Vagina (tissue), 2 donors: ENCODE measurements around the gene PARP2. TPM values are rescaled to one million over a fixed set of nuclear protein-coding genes. Genes with fewer than 3 reads are reported as not detected.

ENCODE experiments used
- DNase-seq, 2 donors: peaks; one replicate each; pipeline ENCODE4 v3.0.0-alpha.2; 2017; ENCODE audit errors: extremely low spot score in 2 of 2
- H3K27ac ChIP-seq: fragments of 200-600 bp; sonication (generic); one replicate; pipeline ENCODE4 v1.5.1; 2019
- H3K27me3 ChIP-seq: fragments of 200-600 bp; sonication (generic); one replicate; pipeline ENCODE4 v1.5.1; 2019
- H3K36me3 ChIP-seq, 2 donors: fragments of 200-600 bp; sonication (generic); one replicate each; pipeline ENCODE4 v1.5.1; 2017 to 2019
- H3K4me1 ChIP-seq: fragments of 200-600 bp; sonication (generic); one replicate; pipeline ENCODE4 v1.5.1; 2019
- H3K4me3 ChIP-seq, 2 donors: fragments of 200-600 bp; sonication (generic); 1 replicate in 1 of 2; 2 replicates in 1 of 2; pipeline ENCODE4 v1.5.1; 2016 to 2019
- H3K9me3 ChIP-seq: fragments of 200-600 bp; sonication (generic); one replicate; pipeline ENCODE4 v1.5.1; 2019
- CTCF ChIP-seq, 3 experiments: fragments of 450-650 bp in 2 of 3; fragments of 200-600 bp in 1 of 3; sonication (generic) in 1 of 3; IDR thresholded peaks; one replicate each; pipeline ENCODE4 v1.5.1; 2017 to 2019; ENCODE audit warnings: antibody characterized with exemption in 3 of 3, mild to moderate bottlenecking in 2 of 3, moderate library complexity in 2 of 3
- POLR2A ChIP-seq, 2 donors: fragments of 450-650 bp; IDR thresholded peaks; one replicate each; pipeline ENCODE4 v1.6.1; 2017; ENCODE audit warnings: antibody characterized with exemption in 2 of 2, mild to moderate bottlenecking in 2 of 2, moderate library complexity in 2 of 2
- POLR2AphosphoS5 ChIP-seq, 2 donors: sonication (generic); formaldehyde crosslinking; IDR thresholded peaks; one replicate each; pipeline ENCODE4 v1.9.0; 2017; ENCODE audit warnings: antibody characterized with exemption in 2 of 2, mild to moderate bottlenecking in 2 of 2, low read depth in 1 of 2; ENCODE audit not compliant: insufficient read depth in 1 of 2
- intact Hi-C: fragments of 100-400 bp; cut with DNase I; formaldehyde crosslinking; loops from one replicate; pipeline ENCODE4 v1.15.1; 2023
- total RNA-seq: library from RNA; depleted of rRNA; stranded (reverse); fragments of >200 nt; gene quantifications from one replicate; pipeline ENCODE4 v1.2.3, GENCODE V29; 2016

Gene PARP2
- 5.9 TPM for total RNA-seq

GRCh38 chr14:20343092-20343861 is at the start of gene PARP2:
PARP2 (plus strand) TSS chr14:20343635; CDS start chr14:20343642, 7 bp downstream.
- Histone ChIP-seq H3K9me3 (no peaks in the 10 kb centered on the region), H3K4me3 (peak within 1 kb of the TSS; percentile 66 to 86), H3K27me3 (no peaks in the 10 kb centered on the region), H3K36me3 (peaks cover 0 to 11% of the 10 kb centered on the region in 2 donors), H3K27ac (peak within 1 kb of the TSS; percentile 96), H3K4me1 (peaks cover 6% of the 10 kb centered on the region)
- intact Hi-C loops = loop anchor here (5.0 kb wide), 4 partner anchors 69 to 339 kb away; partner anchors contain the start of genes PIP4P1, RNASE4 and TEP1
- DNase-seq = peak; percentile 98 to 99
- TF ChIP-seq POLR2AphosphoS5 (IDR thresholded peaks at IDR 0.05; ENCODE audit: insufficient read depth in 1 of 2, low read depth in 1 of 2) (peak; percentile 97 to 99), POLR2A (IDR thresholded peaks at IDR 0.05) (peak in 1 of 2 donors; percentile 90), CTCF (IDR thresholded peaks at IDR 0.05) (no peak)

GRCh38 chr14:20294636-20295035 is 48.8 kb upstream of the PARP2 start:
- no peaks in the 10 kb centered on the region for H3K27me3 ChIP-seq
- no peak for TF ChIP-seq POLR2AphosphoS5 (IDR thresholded peaks at IDR 0.05; ENCODE audit: insufficient read depth in 1 of 2, low read depth in 1 of 2)
- no peak for TF ChIP-seq CTCF (IDR thresholded peaks at IDR 0.05)
- TF ChIP-seq POLR2A (IDR thresholded peaks at IDR 0.05) = no peak
- H3K4me1 ChIP-seq = no peaks in the 10 kb centered on the region
- intact Hi-C loops = no loop called here
- H3K9me3 ChIP-seq = no peaks in the 10 kb centered on the region
- peaks cover 0 to 66% of the 10 kb centered on the region in 2 donors for H3K36me3 ChIP-seq
- DNase-seq = no peak
- no peak overlapping the region for H3K4me3 ChIP-seq
- no peak overlapping the region for H3K27ac ChIP-seq

GRCh38 chr14:20295067-20295466 is 48.4 kb upstream of the PARP2 start:
- intact Hi-C loops = no loop called here
- H3K9me3 ChIP-seq = no peaks in the 10 kb centered on the region
- H3K27me3 ChIP-seq = no peaks in the 10 kb centered on the region
- H3K27ac ChIP-seq = no peak overlapping the region
- no peaks in the 10 kb centered on the region for H3K4me1 ChIP-seq
- no peak for DNase-seq
- TF ChIP-seq POLR2A (IDR thresholded peaks at IDR 0.05) = no peak
- no peak for TF ChIP-seq POLR2AphosphoS5 (IDR thresholded peaks at IDR 0.05; ENCODE audit: insufficient read depth in 1 of 2, low read depth in 1 of 2)
- H3K36me3 ChIP-seq = peaks cover 0 to 69% of the 10 kb centered on the region in 2 donors
- no peak overlapping the region for H3K4me3 ChIP-seq

GRCh38 chr14:20302042-20302755 is 41.2 kb upstream of the PARP2 start:
- Histone ChIP-seq H3K4me1 (peaks cover 24% of the 10 kb centered on the region), H3K36me3 (peaks cover 0 to 32% of the 10 kb centered on the region in 2 donors), H3K9me3 (no peaks in the 10 kb centered on the region), H3K27me3 (no peaks in the 10 kb centered on the region), H3K4me3 (no peak overlapping the region), H3K27ac (no peak overlapping the region)
- no peak for DNase-seq
- intact Hi-C loops = no loop called here
- TF ChIP-seq POLR2AphosphoS5 (IDR thresholded peaks at IDR 0.05; ENCODE audit: insufficient read depth in 1 of 2, low read depth in 1 of 2) (no peak), POLR2A (IDR thresholded peaks at IDR 0.05) (no peak), CTCF (IDR thresholded peaks at IDR 0.05) (no peak)

- intact Hi-C loops = no loop called here
- H3K4me3 ChIP-seq = peak within 1 kb of the TSS; percentile 73 to 81
- H3K4me1 ChIP-seq = peaks cover 24% of the 10 kb centered on the region
- no peaks in the 10 kb centered on the region for H3K9me3 ChIP-seq
- peak in 1 of 2 donors; percentile 86 for DNase-seq
- TF ChIP-seq CTCF (IDR thresholded peaks at IDR 0.05) = peak; percentile 50 to 86 (median 64)
- TF ChIP-seq POLR2AphosphoS5 (IDR thresholded peaks at IDR 0.05; ENCODE audit: insufficient read depth in 1 of 2, low read depth in 1 of 2) = peak; percentile 34 to 89
- no peak for TF ChIP-seq POLR2A (IDR thresholded peaks at IDR 0.05)
- peak within 1 kb of the TSS; percentile 24 for H3K27ac ChIP-seq
- peaks cover 0 to 5% of the 10 kb centered on the region in 2 donors for H3K36me3 ChIP-seq
- no peaks in the 10 kb centered on the region for H3K27me3 ChIP-seq
These were observed 38.0 kb upstream of the PARP2 start, which contains the start of gene TTC5 for GRCh38 chr14:20305265-20306078. TTC5 (minus strand) TSS chr14:20305951; CDS start chr14:20305937, 14 bp downstream.
